H1 (cell line): ENCODE data around the gene CCDC148. TPM values are rescaled to one million over a fixed set of nuclear protein-coding genes. Genes with fewer than 3 reads are reported as not detected.

ENCODE experiments used
- CTCF ChIA-PET: fragments of 300-600 bp; sonication (Branson Sonifier 250); formaldehyde crosslinking; loops from one replicate; lab custom pipeline; 2021; ENCODE audit not compliant: partially characterized antibody; lab: Charles Lee
- POLR2A ChIA-PET: fragments of 300-600 bp; sonication (Branson Sonifier 250); formaldehyde crosslinking; loops from one replicate; lab custom pipeline; 2021; ENCODE audit warnings: inconsistent platforms; ENCODE audit not compliant: partially characterized antibody; lab: Charles Lee
- DNase-seq, 2 experiments: peaks; one replicate each; pipeline versions ENCODE4 v3.0.0 to v3.0.0-alpha.2; 2010 to 2022; ENCODE audit warnings: low spot score in 2 of 2, low read depth in 1 of 2, mixed read lengths in 1 of 2
- FAIRE-seq: peaks from 2 replicates; lab custom pipeline; 2011; peaks lifted over from hg19 to GRCh38; lab: Jason Lieb, UNC
- H2AFZ ChIP-seq: 2 replicates; pipeline ENCODE4 v1.8.1; 2012; ENCODE audit warnings: low read length, inconsistent platforms
- H2AK5ac ChIP-seq: 2 replicates; pipeline ENCODE4 v1.6.1; 2013; ENCODE audit warnings: low read depth, low read length
- H2BK120ac ChIP-seq: replicated peaks from 2 replicates; pipeline ENCODE3; 2013; ENCODE audit warnings: low read depth, low read length, inconsistent platforms
- H2BK12ac ChIP-seq: 2 replicates; pipeline ENCODE4 v1.6.1; 2013; ENCODE audit warnings: low read depth, low read length
- H2BK15ac ChIP-seq: 2 replicates; pipeline ENCODE4 v1.6.1; 2013; ENCODE audit warnings: low read length
- H2BK20ac ChIP-seq: 2 replicates; pipeline ENCODE4 v1.6.1; 2013; ENCODE audit warnings: low read length
- H2BK5ac ChIP-seq: 2 replicates; pipeline ENCODE4 v1.6.1; 2013; ENCODE audit warnings: low read depth, low read length
- H3K14ac ChIP-seq: 2 replicates; pipeline ENCODE4 v1.6.1; 2013; ENCODE audit warnings: inconsistent platforms; ENCODE audit not compliant: insufficient read length
- H3K18ac ChIP-seq: 2 replicates; pipeline ENCODE4 v1.6.1; 2013; ENCODE audit warnings: low read length; ENCODE audit errors: extremely low read depth
- H3K23ac ChIP-seq: 2 replicates; pipeline ENCODE4 v1.6.1; 2013; ENCODE audit warnings: inconsistent platforms; ENCODE audit not compliant: insufficient read length
- H3K23me2 ChIP-seq: 2 replicates; pipeline ENCODE4 v1.6.1; 2013; ENCODE audit warnings: low read depth, low read length
- H3K27ac ChIP-seq: 2 replicates; pipeline ENCODE4 v1.6.1; 2011; ENCODE audit warnings: low read depth, low read length, inconsistent platforms
- H3K27me3 ChIP-seq, 4 experiments: replicated peaks in 1 of 4; 1 replicate in 1 of 4; 2 replicates in 3 of 4; pipeline versions ENCODE4 v1.6.1 to v1.8.1; 2011 to 2013; ENCODE audit warnings: low read length in 3 of 4, mild to moderate bottlenecking in 3 of 4, inconsistent platforms in 2 of 4, mixed read lengths in 2 of 4, moderate library complexity in 1 of 4; ENCODE audit not compliant: control insufficient read depth in 3 of 4, insufficient read depth in 3 of 4; ENCODE audit errors: extremely low read depth in 1 of 4
- H3K36me3 ChIP-seq, 4 experiments: 2 replicates each; pipeline versions ENCODE4 v1.6.1 to v1.8.1; 2011 to 2013; ENCODE audit warnings: mild to moderate bottlenecking in 4 of 4, low read length in 3 of 4, moderate library complexity in 2 of 4, control low read depth in 1 of 4, inconsistent platforms in 1 of 4; ENCODE audit not compliant: insufficient read depth in 4 of 4, control insufficient read depth in 2 of 4
- H3K4ac ChIP-seq: replicated peaks from 2 replicates; pipeline ENCODE3; 2013; ENCODE audit warnings: low read length, low read depth, mixed read lengths, inconsistent platforms; ENCODE audit not compliant: insufficient read length
- H3K4me1 ChIP-seq, 4 experiments: replicated peaks in 1 of 4; 1 replicate in 1 of 4; 2 replicates in 3 of 4; pipeline versions ENCODE4 v1.6.1 to v1.8.1; 2011 to 2013; ENCODE audit warnings: low read length in 3 of 4, inconsistent platforms in 2 of 4, mixed read lengths in 1 of 4; ENCODE audit not compliant: insufficient read depth in 4 of 4, control insufficient read depth in 3 of 4
- H3K4me2 ChIP-seq, 2 experiments: 2 replicates each; pipeline versions ENCODE4 v1.6.1 to v1.8.1; 2011 to 2013; ENCODE audit warnings: low read depth in 2 of 2, low read length in 2 of 2, control low read depth in 1 of 2, inconsistent platforms in 1 of 2, mild to moderate bottlenecking in 1 of 2; ENCODE audit not compliant: insufficient read depth in 1 of 2
- H3K4me3 ChIP-seq, 4 experiments: fragments of 200-600, 300-600 bp in 1 of 4; sonication (generic), shearing (Covaris generic), sonication (Bioruptor Twin) in 1 of 4; 2 replicates each; pipeline versions ENCODE4 v1.5.1 to v1.8.1; 2011 to 2016; ENCODE audit warnings: low read length in 4 of 4, low read depth in 3 of 4, control low read depth in 2 of 4, inconsistent platforms in 2 of 4, mild to moderate bottlenecking in 2 of 4, mixed read lengths in 1 of 4, moderate library complexity in 1 of 4; ENCODE audit not compliant: insufficient read depth in 2 of 4; ENCODE audit errors: extremely low read depth in 1 of 4
- H3K56ac ChIP-seq: replicated peaks from 2 replicates; pipeline ENCODE3; 2013; ENCODE audit warnings: low read depth, mild to moderate bottlenecking, mixed read lengths, low read length, inconsistent platforms; ENCODE audit not compliant: insufficient read length
- H3K79me1 ChIP-seq: 2 replicates; pipeline ENCODE4 v1.6.1; 2013; ENCODE audit warnings: low read depth, low read length, control low read depth
- H3K79me2 ChIP-seq, 2 experiments: 2 replicates each; pipeline versions ENCODE4 v1.6.1 to v1.8.1; 2012 to 2013; ENCODE audit warnings: low read length in 2 of 2, mild to moderate bottlenecking in 2 of 2, inconsistent platforms in 1 of 2; ENCODE audit not compliant: insufficient read depth in 2 of 2, control insufficient read depth in 1 of 2
- H3K9ac ChIP-seq, 4 experiments: replicated peaks in 1 of 4; 1 replicate in 1 of 4; 2 replicates in 3 of 4; pipeline versions ENCODE4 v1.6.1 to v1.8.1; 2011 to 2013; ENCODE audit warnings: low read depth in 3 of 4, low read length in 3 of 4, control low read depth in 2 of 4, mild to moderate bottlenecking in 2 of 4, moderate library complexity in 2 of 4, inconsistent platforms in 1 of 4; ENCODE audit errors: extremely low read depth in 1 of 4
- H3K9me3 ChIP-seq, 2 experiments: 2 replicates each; pipeline versions ENCODE4 v1.6.1 to v1.8.1; 2012 to 2013; ENCODE audit warnings: mild to moderate bottlenecking in 2 of 2, moderate library complexity in 2 of 2, control low read depth in 1 of 2, inconsistent platforms in 1 of 2, low read depth in 1 of 2, low read length in 1 of 2, mixed read lengths in 1 of 2; ENCODE audit not compliant: insufficient read depth in 2 of 2
- H4K20me1 ChIP-seq, 2 experiments: replicated peaks in 1 of 2; 2 replicates each; pipeline versions ENCODE3 to v1.8.1; 2011 to 2013; ENCODE audit warnings: inconsistent platforms in 2 of 2, low read length in 2 of 2, mild to moderate bottlenecking in 1 of 2; ENCODE audit not compliant: insufficient read depth in 2 of 2, control insufficient read depth in 1 of 2
- H4K5ac ChIP-seq: 2 replicates; pipeline ENCODE4 v1.6.1; 2013; ENCODE audit warnings: low read length, low read depth, mixed read lengths, inconsistent platforms; ENCODE audit not compliant: insufficient read length
- H4K8ac ChIP-seq: 2 replicates; pipeline ENCODE4 v1.8.0; 2013; ENCODE audit warnings: mild to moderate bottlenecking, moderate library complexity, low read length, inconsistent platforms; ENCODE audit not compliant: insufficient read depth; ENCODE audit errors: extremely low read depth
- H4K91ac ChIP-seq: replicated peaks from 2 replicates; pipeline ENCODE3; 2013; ENCODE audit warnings: low read length, mixed read lengths, inconsistent platforms; ENCODE audit not compliant: insufficient read length
- ASH2L ChIP-seq: fragments of 200-600, 300-600 bp; sonication (generic); IDR thresholded peaks from one replicate; pipeline ENCODE4 v1.7.1; 2017; ENCODE audit warnings: low read length
- SIX5 ChIP-seq: IDR thresholded peaks from 2 replicates; pipeline ENCODE4 v1.6.1; 2011; ENCODE audit warnings: mild to moderate bottlenecking, low read depth, low read length
- SP4 ChIP-seq: IDR thresholded peaks from 2 replicates; pipeline ENCODE4 v1.6.1; 2012; ENCODE audit warnings: low read length, inconsistent platforms
- WGBS, 2 experiments: shearing (Covaris generic) in 1 of 2; methylation state at CpG; one replicate each; pipeline versions ENCODE4 v1.1.6 to v1.1.7; 2013 to 2015; ENCODE audit warnings: low lambda C conversion rate in 2 of 2, mixed read lengths in 2 of 2, inconsistent platforms in 1 of 2, low coverage in 1 of 2, missing lambda C conversion rate in 1 of 2; ENCODE audit not compliant: insufficient replicate concordance in 2 of 2, insufficient coverage in 1 of 2, insufficient read length in 1 of 2; ENCODE audit errors: extremely low coverage in 1 of 2, missing lambda C conversion rate in 1 of 2; 5-methylcytosine and 5-hydroxymethylcytosine counted together
- polyA plus RNA-seq, 7 experiments: library from polyadenylated mRNA; depleted of rRNA in 3 of 7; stranded (reverse) in 5 of 7; unstranded in 2 of 7; fragments of >200 nt in 5 of 7; fragments of 200-250 nt in 2 of 7; gene quantifications; 1 replicate in 5 of 7; 2 replicates in 1 of 7; 4 replicates in 1 of 7; pipeline versions ENCODE4 v1.2.1 to v1.2.3, GENCODE V29; 2011 to 2013; ENCODE audit warnings: missing spikeins in 2 of 7, mixed read lengths in 2 of 7
- total RNA-seq: library from RNA; stranded (reverse); fragmentation: NEBNext Ultra II Directional; extraction: Animal tissue kit (Norgen Biotek cat#: 25700); gene quantifications from 2 replicates; pipeline ENCODE4 v1.2.1, GENCODE V29; 2021

CCDC148 gene
- total and polyA plus RNA-seq, 2 of the 8 experiments (the other 6 are each of a cell fraction or from before 2014, with no cell fraction given), result 0.45 to 1.3 TPM

GRCh38 chr2:158212301-158212700, 244.3 kb downstream of the CCDC148 start:
- H2BK5ac ChIP-seq, result no peak overlapping the region
- H3K27ac ChIP-seq, result no peak overlapping the region
- H3K9me3 ChIP-seq, result no peaks in the 10 kb centered on the region
- no peak overlapping the region for H3K14ac ChIP-seq
- no peak overlapping the region for H4K8ac ChIP-seq
- H4K5ac ChIP-seq, result no peak overlapping the region
- no peak overlapping the region for H2BK15ac ChIP-seq
- no peak overlapping the region for H3K9ac ChIP-seq
- no peak overlapping the region for H3K56ac ChIP-seq
- H2BK20ac ChIP-seq, result no peak overlapping the region
- H2BK12ac ChIP-seq, result no peak overlapping the region
- WGBS, 2 experiments, result 98% methylated on average over 2 of the region's 2 CpGs; no CpG with 5 or more reads in 1 of the 2 experiments
- FAIRE-seq, result no peak
- no peaks in the 10 kb centered on the region; a peak in 1 of 7 replicates for H3K4me1 ChIP-seq
- H3K4ac ChIP-seq, result no peak overlapping the region
- ChIA-PET CTCF (no interaction called here), POLR2A (no interaction called here)
- no peak overlapping the region for H2AK5ac ChIP-seq
- no peak overlapping the region for H3K18ac ChIP-seq
- no peaks in the 10 kb centered on the region for H3K23me2 ChIP-seq
- no peaks in the 10 kb centered on the region for H3K27me3 ChIP-seq
- no peaks in the 10 kb centered on the region for H3K36me3 ChIP-seq
- H2BK120ac ChIP-seq, result no peak overlapping the region
- H3K79me1 ChIP-seq, result no peaks in the 10 kb centered on the region
- H4K91ac ChIP-seq, result no peak overlapping the region
- no peak for DNase-seq
- no peak overlapping the region for H3K23ac ChIP-seq
- H4K20me1 ChIP-seq, result no peaks in the 10 kb centered on the region
- H3K79me2 ChIP-seq, result no peaks in the 10 kb centered on the region
- H2AFZ ChIP-seq, result no peak overlapping the region
- no peak for TF ChIP-seq SIX5
- TF ChIP-seq SP4, result no peak
- TF ChIP-seq ASH2L, result no peak
- H3K4me2 ChIP-seq, result no peak overlapping the region
- H3K4me3 ChIP-seq, result no peak overlapping the region
